ENCODE measurements around the gene ULK3. TPM values are rescaled to one million over a fixed set of nuclear protein-coding genes. Genes with fewer than 3 reads are reported as not detected.
A peak's percentile ranks its signal among the peaks of the same experiment; 100 is the strongest.

Gene ULK3
- total RNA-seq, 6 experiments from 2014 or later: 19.7 to 25.1 (median 22.1) TPM

DNA sequence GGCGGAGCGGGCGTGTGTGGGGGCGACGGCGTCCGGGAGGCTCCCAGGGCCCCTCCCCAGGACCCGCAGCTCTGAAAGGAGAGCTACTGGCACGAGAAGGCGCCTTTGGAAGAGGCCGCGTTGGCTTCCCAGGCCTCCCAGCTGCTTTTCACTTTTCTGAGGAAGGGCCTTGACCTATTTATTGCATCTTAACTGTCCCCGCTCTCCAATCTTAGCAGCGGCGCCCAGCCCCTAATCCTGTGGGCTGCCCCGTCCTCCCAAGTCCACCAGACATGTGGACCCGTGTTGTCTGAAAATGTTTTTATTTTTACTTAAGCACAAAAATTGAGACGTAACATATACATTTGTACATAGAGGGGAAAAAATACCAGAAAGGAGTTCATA lies 481 bp upstream of the ULK3 start:
- DNase-seq (no peak), ATAC-seq (no peak)
- Histone ChIP-seq H3K27ac (peak overlapping the region; percentile 45 to 68 (median 65)), H3K9me3 (no peaks in the 10 kb centered on the region), H3K4me1 (peaks cover 0 to 23% (median 7%) of the 10 kb centered on the region in 4 donors), H3K36me3 (peaks cover 0 to 17% (median 1%) of the 10 kb centered on the region in 4 donors), H3K4me3 (peak overlapping the region; percentile 90 to 100 (median 95)), H3K27me3 (no peaks in the 10 kb centered on the region)
- WGBS (ENCODE audit: insufficient coverage, low coverage, low lambda C conversion rate, missing lambda C conversion rate): 21% methylated on average over 16 of the region's 18 CpGs
- intact Hi-C loops (cut with DNase I): no loop called here
- TF ChIP-seq POLR2A (IDR thresholded peaks at IDR 0.05): no peak
- TF ChIP-seq, protein P1, sequence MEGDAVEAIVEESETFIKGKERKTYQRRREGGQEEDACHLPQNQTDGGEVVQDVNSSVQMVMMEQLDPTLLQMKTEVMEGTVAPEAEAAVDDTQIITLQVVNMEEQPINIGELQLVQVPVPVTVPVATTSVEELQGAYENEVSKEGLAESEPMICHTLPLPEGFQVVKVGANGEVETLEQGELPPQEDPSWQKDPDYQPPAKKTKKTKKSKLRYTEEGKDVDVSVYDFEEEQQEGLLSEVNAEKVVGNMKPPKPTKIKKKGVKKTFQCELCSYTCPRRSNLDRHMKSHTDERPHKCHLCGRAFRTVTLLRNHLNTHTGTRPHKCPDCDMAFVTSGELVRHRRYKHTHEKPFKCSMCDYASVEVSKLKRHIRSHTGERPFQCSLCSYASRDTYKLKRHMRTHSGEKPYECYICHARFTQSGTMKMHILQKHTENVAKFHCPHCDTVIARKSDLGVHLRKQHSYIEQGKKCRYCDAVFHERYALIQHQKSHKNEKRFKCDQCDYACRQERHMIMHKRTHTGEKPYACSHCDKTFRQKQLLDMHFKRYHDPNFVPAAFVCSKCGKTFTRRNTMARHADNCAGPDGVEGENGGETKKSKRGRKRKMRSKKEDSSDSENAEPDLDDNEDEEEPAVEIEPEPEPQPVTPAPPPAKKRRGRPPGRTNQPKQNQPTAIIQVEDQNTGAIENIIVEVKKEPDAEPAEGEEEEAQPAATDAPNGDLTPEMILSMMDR (IDR thresholded peaks at IDR 0.05): no peak

DNA sequence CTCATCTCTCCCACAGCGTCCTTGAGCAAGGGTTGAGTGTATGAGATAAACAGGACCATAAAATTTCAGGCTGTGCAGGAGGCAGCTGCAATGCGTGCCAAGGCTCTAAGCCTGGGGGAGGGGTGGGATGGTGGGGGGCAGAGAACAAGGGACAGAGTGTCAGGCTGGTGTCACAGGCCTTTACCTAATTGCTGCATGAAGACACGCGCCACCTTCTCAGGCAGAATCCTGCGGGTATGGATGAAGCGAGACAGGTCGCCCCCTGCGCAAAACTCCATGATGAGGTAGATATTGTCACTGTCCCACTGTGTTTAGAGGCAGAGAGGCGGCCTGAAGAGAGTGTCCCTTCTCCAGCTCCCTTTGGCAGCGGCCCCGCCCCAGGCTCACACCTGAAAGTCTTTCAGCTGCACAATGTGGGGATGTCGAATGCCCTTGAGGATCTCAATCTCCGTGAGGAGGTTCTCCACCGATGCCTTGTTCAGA lies 1.0 kb downstream of the ULK3 start:
- intact Hi-C loops (cut with DNase I): no loop called here
- peaks cover 0 to 13% (median 0%) of the 10 kb centered on the region in 4 donors for H3K36me3 ChIP-seq
- no peak overlapping the region for H3K27ac ChIP-seq
- no peak for ATAC-seq
- no peaks in the 10 kb centered on the region for H3K9me3 ChIP-seq
- peaks cover 0 to 13% (median 5%) of the 10 kb centered on the region in 4 donors for H3K4me1 ChIP-seq
- DNase-seq: no peak
- TF ChIP-seq POLR2A (IDR thresholded peaks at IDR 0.05): no peak
- TF ChIP-seq, protein P1 (IDR thresholded peaks at IDR 0.05): no peak
- H3K4me3 ChIP-seq: peak overlapping the region; percentile 90 to 100 (median 95)
- H3K27me3 ChIP-seq: no peaks in the 10 kb centered on the region
- WGBS (ENCODE audit: insufficient coverage, low coverage, low lambda C conversion rate, missing lambda C conversion rate): 100% methylated on average over 1 of the region's 14 CpGs

DNA sequence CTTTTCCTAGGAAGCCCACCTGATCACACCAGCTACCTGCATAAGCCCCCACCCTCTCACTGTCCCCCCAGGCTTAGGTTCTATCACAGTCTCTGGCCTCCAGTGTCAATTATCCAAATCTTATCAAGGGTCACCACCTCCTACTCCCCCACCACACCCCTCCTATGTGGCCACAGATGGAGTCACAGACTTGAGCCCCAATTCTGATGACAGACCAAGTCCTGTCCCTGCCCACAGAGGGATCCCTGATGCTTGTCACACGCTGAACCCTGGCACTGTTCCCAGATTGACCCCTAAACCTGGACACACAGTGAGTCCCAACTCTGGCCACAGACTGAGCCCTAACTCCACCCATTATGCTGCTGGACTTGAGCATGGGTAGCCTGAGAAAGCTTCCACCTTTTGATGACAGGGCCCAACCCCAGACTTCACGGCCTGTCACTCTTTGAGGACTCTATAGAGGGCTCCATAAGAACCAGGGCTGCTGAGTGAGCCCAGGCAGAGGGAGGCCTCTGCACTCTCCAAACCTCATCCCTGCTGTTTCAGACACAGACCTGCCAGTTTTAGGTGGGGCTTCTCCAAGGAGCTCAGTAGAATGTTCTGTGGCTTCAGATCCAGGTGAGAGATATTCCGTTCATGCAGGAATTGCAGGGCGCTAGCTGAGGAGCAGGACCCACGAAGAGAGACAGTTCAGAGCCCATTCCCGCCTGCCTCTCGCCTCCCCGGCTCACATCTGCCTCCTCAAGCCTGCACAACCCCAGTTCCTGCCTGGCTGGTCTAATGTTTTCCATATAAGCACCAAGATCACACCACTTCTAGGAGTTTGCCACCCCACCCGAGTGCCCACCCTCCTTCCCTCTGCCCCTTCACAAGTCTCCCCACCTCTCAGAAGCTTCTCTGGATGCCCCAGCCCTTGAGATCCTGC lies 1.8 kb downstream of the ULK3 start:
- Histone ChIP-seq H3K36me3 (peaks cover 0 to 17% (median 0%) of the 10 kb centered on the region in 4 donors), H3K4me3 (no peak overlapping the region), H3K9me3 (no peaks in the 10 kb centered on the region), H3K27ac (no peak overlapping the region), H3K4me1 (peaks cover 0 to 13% (median 5%) of the 10 kb centered on the region in 4 donors), H3K27me3 (no peaks in the 10 kb centered on the region)
- intact Hi-C loops (cut with DNase I): no loop called here
- ATAC-seq (no peak), DNase-seq (no peak)
- TF ChIP-seq, protein P1 (IDR thresholded peaks at IDR 0.05): no peak
- no peak for TF ChIP-seq POLR2A (IDR thresholded peaks at IDR 0.05)
- 93% methylated on average over 4 of the region's 9 CpGs for WGBS (ENCODE audit: insufficient coverage, low coverage, low lambda C conversion rate, missing lambda C conversion rate)

DNA sequence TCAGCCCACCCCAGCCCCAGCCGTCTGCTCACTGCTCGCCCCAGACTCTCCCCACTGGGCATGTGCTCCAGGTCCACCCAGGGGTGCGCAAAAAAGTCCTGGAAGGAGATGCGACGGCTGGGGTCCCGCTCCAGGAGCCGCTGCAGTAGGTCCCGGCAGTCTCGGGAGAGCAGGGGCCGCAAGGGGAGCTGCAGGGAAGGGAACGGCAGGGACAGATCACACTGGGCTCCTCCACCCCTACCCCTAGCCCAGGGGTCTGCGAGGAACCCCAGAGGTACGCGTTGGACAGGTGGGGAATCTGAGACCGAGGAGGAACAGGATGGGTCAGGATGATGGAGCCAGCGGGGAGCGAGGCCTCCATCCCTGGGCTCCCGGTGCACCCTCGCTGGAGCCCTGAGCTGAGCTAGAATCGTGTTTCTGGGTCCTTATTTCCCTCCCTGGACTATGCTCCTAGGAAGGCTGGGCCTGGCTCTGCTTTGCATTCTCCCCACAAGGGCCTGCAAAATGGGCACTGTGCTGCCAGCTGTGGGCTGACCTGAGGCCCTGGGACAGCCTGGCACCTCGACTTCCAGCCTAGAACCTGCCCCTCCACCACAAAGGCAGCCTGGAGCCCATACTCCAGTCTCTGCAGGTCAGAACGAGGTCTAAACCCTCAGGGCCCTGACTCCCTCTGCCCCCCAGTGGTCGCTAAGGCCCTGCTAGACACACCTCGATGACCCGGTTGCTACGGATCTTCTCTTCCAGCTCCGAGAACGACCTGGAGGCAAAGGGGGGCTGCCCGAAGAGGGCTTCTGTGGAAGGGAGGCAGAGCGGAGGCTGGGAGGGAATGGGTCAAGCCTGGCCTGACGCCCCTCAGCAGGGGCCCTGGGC lies 3.2 kb downstream of the ULK3 start:
- TF ChIP-seq, protein P1 (IDR thresholded peaks at IDR 0.05): no peak
- no peak for TF ChIP-seq POLR2A (IDR thresholded peaks at IDR 0.05)
- intact Hi-C loops (cut with DNase I): no loop called here
- 20% methylated on average over 1 of the region's 31 CpGs for WGBS (ENCODE audit: insufficient coverage, low coverage, low lambda C conversion rate, missing lambda C conversion rate)
- H3K4me3 ChIP-seq: no peak overlapping the region
- H3K9me3 ChIP-seq: no peaks in the 10 kb centered on the region
- ATAC-seq (no peak), DNase-seq (no peak)
- H3K27me3 ChIP-seq: no peaks in the 10 kb centered on the region
- H3K27ac ChIP-seq: no peak overlapping the region
- H3K36me3 ChIP-seq: peaks cover 0 to 15% (median 0%) of the 10 kb centered on the region in 4 donors
- H3K4me1 ChIP-seq: peaks cover 0 to 13% (median 5%) of the 10 kb centered on the region in 4 donors
